Measurements from ENCODE around the gene HMGN2.

HMGN2 gene

GRCh38 chr1:26518355-26518754 is 46.1 kb downstream of the HMGN2 start:
- no peak for TF ChIP-seq ZFX (IDR thresholded peaks at IDR 0.05; ENCODE audit: borderline replicate concordance)
- TF ChIP-seq, protein P1, sequence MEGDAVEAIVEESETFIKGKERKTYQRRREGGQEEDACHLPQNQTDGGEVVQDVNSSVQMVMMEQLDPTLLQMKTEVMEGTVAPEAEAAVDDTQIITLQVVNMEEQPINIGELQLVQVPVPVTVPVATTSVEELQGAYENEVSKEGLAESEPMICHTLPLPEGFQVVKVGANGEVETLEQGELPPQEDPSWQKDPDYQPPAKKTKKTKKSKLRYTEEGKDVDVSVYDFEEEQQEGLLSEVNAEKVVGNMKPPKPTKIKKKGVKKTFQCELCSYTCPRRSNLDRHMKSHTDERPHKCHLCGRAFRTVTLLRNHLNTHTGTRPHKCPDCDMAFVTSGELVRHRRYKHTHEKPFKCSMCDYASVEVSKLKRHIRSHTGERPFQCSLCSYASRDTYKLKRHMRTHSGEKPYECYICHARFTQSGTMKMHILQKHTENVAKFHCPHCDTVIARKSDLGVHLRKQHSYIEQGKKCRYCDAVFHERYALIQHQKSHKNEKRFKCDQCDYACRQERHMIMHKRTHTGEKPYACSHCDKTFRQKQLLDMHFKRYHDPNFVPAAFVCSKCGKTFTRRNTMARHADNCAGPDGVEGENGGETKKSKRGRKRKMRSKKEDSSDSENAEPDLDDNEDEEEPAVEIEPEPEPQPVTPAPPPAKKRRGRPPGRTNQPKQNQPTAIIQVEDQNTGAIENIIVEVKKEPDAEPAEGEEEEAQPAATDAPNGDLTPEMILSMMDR (IDR thresholded peaks at IDR 0.05) = no peak
- no peak overlapping the region for H3K27ac ChIP-seq

DNA sequence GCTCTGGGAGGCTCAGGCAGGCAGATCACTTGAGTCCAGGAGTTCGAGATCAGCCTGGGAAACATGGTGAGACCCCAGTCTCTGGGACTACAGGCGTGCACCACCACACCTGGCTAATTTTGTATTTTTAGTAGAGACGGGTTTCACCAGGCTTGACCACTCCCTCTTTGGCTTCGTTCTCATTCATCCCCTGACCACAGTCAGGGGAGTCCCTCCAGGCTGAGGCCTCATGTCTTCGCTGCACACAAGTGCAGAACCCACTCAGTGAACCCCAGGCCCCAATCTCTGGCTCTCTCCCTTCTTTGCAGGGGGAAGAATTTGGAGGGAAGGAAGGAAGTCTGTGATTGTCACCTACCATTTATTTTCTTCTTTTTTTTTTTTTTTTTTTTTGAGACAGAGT is 48.1 kb downstream of the HMGN2 start:
- H3K27ac ChIP-seq = no peak overlapping the region
- TF ChIP-seq, protein P1 (IDR thresholded peaks at IDR 0.05) = no peak
- TF ChIP-seq ZFX (IDR thresholded peaks at IDR 0.05; ENCODE audit: borderline replicate concordance) = no peak

GRCh38 chr1:26521669-26522030 is 49.4 kb downstream of the HMGN2 start:
- TF ChIP-seq, protein P1 (IDR thresholded peaks at IDR 0.05) = no peak
- TF ChIP-seq ZFX (IDR thresholded peaks at IDR 0.05; ENCODE audit: borderline replicate concordance) = no peak
- H3K27ac ChIP-seq = no peak overlapping the region

DNA sequence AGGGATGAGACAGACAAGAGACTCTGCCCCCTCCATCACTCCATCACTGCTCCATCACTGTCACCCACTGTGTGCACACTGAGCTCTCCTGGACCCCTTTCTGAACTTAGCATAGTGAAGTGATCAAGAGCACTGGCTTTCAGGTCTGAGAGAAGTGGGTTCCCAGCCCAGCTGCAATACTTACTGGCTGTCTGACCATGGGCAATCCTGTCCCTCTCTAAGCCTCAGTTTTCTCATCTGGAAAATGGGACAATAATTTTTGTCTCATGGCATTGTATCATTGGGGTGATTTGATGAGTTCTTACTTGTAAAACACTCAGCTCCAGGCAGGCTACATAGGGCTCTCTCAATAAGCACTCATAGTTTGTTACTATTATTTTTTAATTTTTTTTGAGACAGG is 49.8 kb downstream of the HMGN2 start:
- no peak overlapping the region for H3K27ac ChIP-seq
- TF ChIP-seq, protein P1 (IDR thresholded peaks at IDR 0.05) = no peak
- TF ChIP-seq ZFX (IDR thresholded peaks at IDR 0.05; ENCODE audit: borderline replicate concordance) = no peak

- TF ChIP-seq, protein P1 (IDR thresholded peaks at IDR 0.05) = no peak
- TF ChIP-seq ZFX (IDR thresholded peaks at IDR 0.05; ENCODE audit: borderline replicate concordance) = no peak
Measured at GRCh38 chr1:26524181-26524580, 51.9 kb downstream of the HMGN2 start.

More at GRCh38 chr1:26524181-26524580, 51.9 kb downstream of the HMGN2 start:
- H3K27ac ChIP-seq = peak overlapping the region; percentile 15; the same call in 1 of the 2 replicates
